Caco-2 (cell line): Measurements from ENCODE around the gene ASAP2. TPM values are rescaled to one million over a fixed set of nuclear protein-coding genes. Genes with fewer than 3 reads are reported as not detected.

Experiments used
- BruUV-seq: library from RNA; stranded (reverse); fragments of 400-500 nt; replicated peaks from 2 replicates; lab custom pipeline; 2021; lab: Mats Ljungman, UMichigan
- CTCF ChIA-PET: fragments of 300-600 bp; sonication (Branson Sonifier 250); formaldehyde crosslinking; loops from one replicate; lab custom pipeline; 2022; ENCODE audit warnings: antibody characterized with exemption; lab: Charles Lee
- POLR2A ChIA-PET: fragments of 300-600 bp; sonication (Branson Sonifier 250); formaldehyde crosslinking; loops from one replicate; lab custom pipeline; 2022; ENCODE audit warnings: antibody characterized with exemption; lab: Charles Lee
- DNase-seq, 2 experiments: peaks; one replicate each; pipeline versions ENCODE4 v3.0.0 to v3.0.0-alpha.2; 2020 to 2022
- H3K27me3 ChIP-seq: replicated peaks from 2 replicates; pipeline ENCODE4 v1.6.0; 2011; ENCODE audit warnings: low read length; ENCODE audit not compliant: control insufficient read depth, insufficient read depth
- H3K36me3 ChIP-seq: 2 replicates; pipeline ENCODE4 v1.5.1; 2011; ENCODE audit warnings: low read length; ENCODE audit not compliant: control insufficient read depth, insufficient read depth
- H3K4me1 ChIP-seq: fragments of 250-450 bp; sonication (Bioruptor Pico); 2 replicates; pipeline ENCODE4 v1.5.1; 2020; ENCODE audit warnings: mild to moderate bottlenecking
- H3K4me3 ChIP-seq: 2 replicates; pipeline ENCODE4 v1.5.1; 2011; ENCODE audit warnings: low read depth, mild to moderate bottlenecking, control low read depth, low read length
- H3K9me3 ChIP-seq: fragments of 250-450 bp; sonication (Bioruptor Pico); 2 replicates; pipeline ENCODE4 v1.5.1; 2020; ENCODE audit warnings: mild to moderate bottlenecking, moderate library complexity
- H3K27ac Mint-ChIP-seq: one replicate; pipeline ENCODE4 v1.8.0; 2022; ENCODE audit warnings: mixed read lengths; ENCODE audit not compliant: unreplicated experiment
- H3K27me3 Mint-ChIP-seq: one replicate; pipeline ENCODE4 v1.8.0; 2022; ENCODE audit warnings: mixed read lengths; ENCODE audit not compliant: insufficient read depth, unreplicated experiment
- H3K36me3 Mint-ChIP-seq: one replicate; pipeline ENCODE4 v1.8.0; 2022; ENCODE audit warnings: mild to moderate bottlenecking, mixed read lengths; ENCODE audit not compliant: insufficient read depth, unreplicated experiment
- H3K4me1 Mint-ChIP-seq: one replicate; pipeline ENCODE4 v1.8.0; 2022; ENCODE audit warnings: low read depth, mixed read lengths; ENCODE audit not compliant: unreplicated experiment
- H3K4me3 Mint-ChIP-seq: one replicate; pipeline ENCODE4 v1.8.0; 2022; ENCODE audit warnings: mild to moderate bottlenecking, moderate library complexity, mixed read lengths; ENCODE audit not compliant: unreplicated experiment
- H3K9me3 Mint-ChIP-seq: one replicate; pipeline ENCODE4 v1.8.0; 2022; ENCODE audit warnings: mixed read lengths; ENCODE audit not compliant: unreplicated experiment
- intact Hi-C: fragments of 100-400 bp; cut with micrococcal nuclease; formaldehyde crosslinking; loops from one replicate; pipeline ENCODE4 v1.10.0; 2022; ENCODE audit not compliant: unreplicated experiment
- total RNA-seq: library from RNA; stranded (reverse); gene quantifications from 2 replicates; pipeline ENCODE4 v1.2.3, GENCODE V29; 2022
- TF ChIP-seq, protein P1 (sequence below), 2 experiments: fragments of 200-600 bp in 1 of 2; IDR thresholded peaks; 1 replicate in 1 of 2; 2 replicates in 1 of 2; pipeline versions ENCODE4 v1.5.1 to v1.8.0; 2011 to 2022; ENCODE audit warnings: antibody characterized with exemption in 1 of 2, control low read depth in 1 of 2, inconsistent platforms in 1 of 2, low read depth in 1 of 2, low read length in 1 of 2, mild to moderate bottlenecking in 1 of 2, moderate library complexity in 1 of 2; ENCODE audit not compliant: insufficient read depth in 1 of 2, severe bottlenecking in 1 of 2, unreplicated experiment in 1 of 2

ASAP2 gene
- total RNA-seq, 1 experiment from 2014 or later, result 25.6 TPM

- Mint-ChIP-seq H3K27me3 (no peaks in the 10 kb centered on the region), H3K9me3 (no peaks in the 10 kb centered on the region), H3K36me3 (peaks cover 72% of the 10 kb centered on the region), H3K4me3 (no peak overlapping the region), H3K27ac (no peak overlapping the region), H3K4me1 (no peaks in the 10 kb centered on the region)
- intact Hi-C loops, result no loop called here
- BruUV-seq, result no TSS peak
- ChIA-PET CTCF (no interaction called here), POLR2A (no interaction called here)
- H3K4me3 ChIP-seq, result no peak overlapping the region
- no peaks in the 10 kb centered on the region for H3K4me1 ChIP-seq
- no peaks in the 10 kb centered on the region for H3K9me3 ChIP-seq
- H3K36me3 ChIP-seq, result peaks cover 6% of the 10 kb centered on the region
- TF ChIP-seq, protein P1, sequence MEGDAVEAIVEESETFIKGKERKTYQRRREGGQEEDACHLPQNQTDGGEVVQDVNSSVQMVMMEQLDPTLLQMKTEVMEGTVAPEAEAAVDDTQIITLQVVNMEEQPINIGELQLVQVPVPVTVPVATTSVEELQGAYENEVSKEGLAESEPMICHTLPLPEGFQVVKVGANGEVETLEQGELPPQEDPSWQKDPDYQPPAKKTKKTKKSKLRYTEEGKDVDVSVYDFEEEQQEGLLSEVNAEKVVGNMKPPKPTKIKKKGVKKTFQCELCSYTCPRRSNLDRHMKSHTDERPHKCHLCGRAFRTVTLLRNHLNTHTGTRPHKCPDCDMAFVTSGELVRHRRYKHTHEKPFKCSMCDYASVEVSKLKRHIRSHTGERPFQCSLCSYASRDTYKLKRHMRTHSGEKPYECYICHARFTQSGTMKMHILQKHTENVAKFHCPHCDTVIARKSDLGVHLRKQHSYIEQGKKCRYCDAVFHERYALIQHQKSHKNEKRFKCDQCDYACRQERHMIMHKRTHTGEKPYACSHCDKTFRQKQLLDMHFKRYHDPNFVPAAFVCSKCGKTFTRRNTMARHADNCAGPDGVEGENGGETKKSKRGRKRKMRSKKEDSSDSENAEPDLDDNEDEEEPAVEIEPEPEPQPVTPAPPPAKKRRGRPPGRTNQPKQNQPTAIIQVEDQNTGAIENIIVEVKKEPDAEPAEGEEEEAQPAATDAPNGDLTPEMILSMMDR (IDR thresholded peaks at IDR 0.05; ENCODE audit: insufficient read depth in 1 of 2, low read depth in 1 of 2, low read length in 1 of 2, severe bottlenecking in 1 of 2, unreplicated experiment in 1 of 2), result no peak
- H3K27me3 ChIP-seq, result no peaks in the 10 kb centered on the region
- DNase-seq, result no peak
Measured at GRCh38 chr2:9443526-9443925, 236.9 kb downstream of the ASAP2 start.

GRCh38 chr2:9445089-9445488 is 238.5 kb downstream of the ASAP2 start:
- TF ChIP-seq, protein P1 (IDR thresholded peaks at IDR 0.05; ENCODE audit: insufficient read depth in 1 of 2, low read depth in 1 of 2, low read length in 1 of 2, severe bottlenecking in 1 of 2, unreplicated experiment in 1 of 2), result no peak
- H3K9me3 Mint-ChIP-seq, result no peaks in the 10 kb centered on the region
- no peak for DNase-seq
- BruUV-seq, result no TSS peak
- H3K27ac Mint-ChIP-seq, result no peak overlapping the region
- H3K27me3 ChIP-seq, result no peaks in the 10 kb centered on the region
- H3K4me3 ChIP-seq, result no peak overlapping the region
- no peaks in the 10 kb centered on the region for H3K4me1 Mint-ChIP-seq
- H3K36me3 ChIP-seq, result peaks cover 6% of the 10 kb centered on the region
- intact Hi-C loops, result no loop called here
- H3K27me3 Mint-ChIP-seq, result no peaks in the 10 kb centered on the region
- POLR2A ChIA-PET, result no interaction called here
- CTCF ChIA-PET, result no interaction called here
- no peaks in the 10 kb centered on the region for H3K9me3 ChIP-seq
- H3K4me3 Mint-ChIP-seq, result no peak overlapping the region
- no peaks in the 10 kb centered on the region for H3K4me1 ChIP-seq
- peaks cover 74% of the 10 kb centered on the region for H3K36me3 Mint-ChIP-seq

DNA sequence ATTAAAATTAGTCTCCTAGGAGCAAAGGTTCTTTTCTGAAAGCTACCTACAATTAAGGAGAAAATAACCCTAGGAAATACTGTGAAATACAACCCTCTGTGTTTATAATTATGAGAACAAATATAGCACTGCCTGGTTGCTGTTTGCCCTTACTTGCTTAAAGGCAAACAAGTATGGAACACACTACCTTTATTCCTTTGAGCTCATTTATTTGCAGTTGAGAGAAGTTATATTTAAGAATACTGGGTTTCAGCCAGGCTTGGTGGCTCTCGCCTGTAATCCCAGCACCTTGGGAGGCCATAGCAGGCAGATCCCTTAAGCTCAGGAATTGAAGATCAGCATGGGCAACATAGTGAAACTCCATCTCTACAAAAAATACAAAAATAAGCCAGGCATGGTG is 244.6 kb downstream of the ASAP2 start:
- no peak for DNase-seq
- Mint-ChIP-seq H3K9me3 (no peaks in the 10 kb centered on the region), H3K4me3 (no peak overlapping the region), H3K27me3 (no peaks in the 10 kb centered on the region), H3K27ac (no peak overlapping the region), H3K36me3 (peaks cover 74% of the 10 kb centered on the region), H3K4me1 (no peaks in the 10 kb centered on the region)
- no peak overlapping the region for H3K4me3 ChIP-seq
- TF ChIP-seq, protein P1 (IDR thresholded peaks at IDR 0.05; ENCODE audit: insufficient read depth in 1 of 2, low read depth in 1 of 2, low read length in 1 of 2, severe bottlenecking in 1 of 2, unreplicated experiment in 1 of 2), result no peak
- no peaks in the 10 kb centered on the region for H3K27me3 ChIP-seq
- BruUV-seq, result no TSS peak
- no peaks in the 10 kb centered on the region; the same call in 1 of the 2 replicates for H3K36me3 ChIP-seq
- POLR2A ChIA-PET, result no interaction called here
- no peaks in the 10 kb centered on the region for H3K9me3 ChIP-seq
- no peaks in the 10 kb centered on the region for H3K4me1 ChIP-seq
- intact Hi-C loops, result no loop called here
- CTCF ChIA-PET, result no interaction called here

Other genes starting within 250 kb of the ASAP2 start
- 12.6 TPM in 2 replicates for gene MBOAT2, start 203.1 kb upstream of the ASAP2 start, total RNA-seq
- 82.4 and 107 TPM in 2 replicates for gene ITGB1BP1, start 216.7 kb downstream of the ASAP2 start, total RNA-seq
- gene CPSF3, start 216.8 kb downstream of the ASAP2 start, total RNA-seq, result 80.6 and 95.0 TPM in 2 replicates